Tibial nerve (tissue), 4 donors: ENCODE measurements around the gene PAAF1. TPM values are rescaled to one million over a fixed set of nuclear protein-coding genes. Genes with fewer than 3 reads are reported as not detected.
A peak's percentile ranks its signal among the peaks of the same experiment; 100 is the strongest.

Experiments
- DNase-seq, 2 donors: peaks; one replicate each; pipeline ENCODE4 v3.0.0-alpha.2; 2019; ENCODE audit warnings: low spot score in 2 of 2
- H3K27ac ChIP-seq, 4 donors: fragments of 200-600 bp; sonication (generic) in 3 of 4; one replicate each; pipeline ENCODE4 v1.5.1; 2017 to 2019; ENCODE audit warnings: mild to moderate bottlenecking in 1 of 4
- H3K27me3 ChIP-seq, 2 donors: fragments of 200-600 bp; sonication (generic) in 1 of 2; one replicate each; pipeline versions ENCODE4 v1.5.1 to v1.6.0; 2017 to 2019
- H3K36me3 ChIP-seq, 3 donors: fragments of 200-600 bp; sonication (generic); one replicate each; pipeline ENCODE4 v1.5.1; 2018 to 2019
- H3K4me1 ChIP-seq, 4 donors: fragments of 200-600 bp; sonication (generic) in 3 of 4; one replicate each; pipeline ENCODE4 v1.5.1; 2017 to 2019
- H3K4me3 ChIP-seq, 4 donors: fragments of 200-600 bp; sonication (generic) in 3 of 4; one replicate each; pipeline ENCODE4 v1.5.1; 2017 to 2019; ENCODE audit warnings: mild to moderate bottlenecking in 1 of 4, moderate library complexity in 1 of 4
- H3K9me3 ChIP-seq, 4 donors: fragments of 200-600 bp; sonication (generic) in 3 of 4; one replicate each; pipeline ENCODE4 v1.5.1; 2017 to 2019
- EP300 ChIP-seq, 2 donors: sonication (generic); formaldehyde crosslinking; IDR thresholded peaks; one replicate each; pipeline ENCODE4 v1.6.1; 2017; ENCODE audit warnings: antibody characterized with exemption in 2 of 2, mild to moderate bottlenecking in 1 of 2
- POLR2A ChIP-seq, 2 donors: fragments of 450-650 bp; IDR thresholded peaks; one replicate each; pipeline ENCODE4 v1.6.1; 2017; ENCODE audit warnings: antibody characterized with exemption in 2 of 2, mild to moderate bottlenecking in 2 of 2, moderate library complexity in 2 of 2
- WGBS, 2 donors: methylation state at CpG; one replicate each; pipeline ENCODE4 v1.1.5; 2018; 5-methylcytosine and 5-hydroxymethylcytosine counted together
- total RNA-seq, 4 donors: library from RNA; depleted of rRNA; stranded (reverse); fragments of >200 nt; gene quantifications; one replicate each; pipeline ENCODE4 v1.1.0, GENCODE V29; 2016
- TF ChIP-seq, protein P1 (sequence below), 5 experiments: fragments of 200-600 bp in 3 of 5; fragments of 450-650 bp in 2 of 5; sonication (generic) in 3 of 5; IDR thresholded peaks; one replicate each; pipeline ENCODE4 v1.5.1; 2016 to 2019; ENCODE audit warnings: antibody characterized with exemption in 5 of 5, mild to moderate bottlenecking in 3 of 5, moderate library complexity in 2 of 5

The PAAF1 gene
- total RNA-seq, 4 donors from 2014 or later, result 24.9 to 39.1 (median 32.7) TPM

DNA sequence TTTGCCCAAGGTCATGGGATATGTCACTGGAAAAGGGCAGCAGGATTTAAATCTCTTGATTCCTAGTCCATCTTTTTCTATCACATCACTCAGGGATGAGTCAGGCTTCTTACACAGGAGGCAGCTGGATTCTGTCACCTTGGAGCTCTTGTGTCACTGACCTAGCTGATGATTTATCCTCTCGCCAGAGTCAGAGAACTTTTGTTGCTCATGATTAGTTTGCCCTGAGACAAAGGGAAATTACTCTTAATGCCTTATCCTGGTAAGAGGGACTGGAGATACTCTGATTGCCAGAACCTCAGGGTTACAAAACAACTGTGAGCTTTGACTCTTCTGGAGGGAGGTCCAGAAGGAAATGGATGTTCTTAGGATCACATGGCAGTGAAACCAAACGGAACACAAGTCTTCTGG lies 10.2 kb upstream of the PAAF1 start:
- no peak for DNase-seq
- peak overlapping the region in 1 of 4 donors; percentile 1 for H3K27ac ChIP-seq
- no peak for TF ChIP-seq POLR2A (IDR thresholded peaks at IDR 0.05)
- TF ChIP-seq, protein P1, sequence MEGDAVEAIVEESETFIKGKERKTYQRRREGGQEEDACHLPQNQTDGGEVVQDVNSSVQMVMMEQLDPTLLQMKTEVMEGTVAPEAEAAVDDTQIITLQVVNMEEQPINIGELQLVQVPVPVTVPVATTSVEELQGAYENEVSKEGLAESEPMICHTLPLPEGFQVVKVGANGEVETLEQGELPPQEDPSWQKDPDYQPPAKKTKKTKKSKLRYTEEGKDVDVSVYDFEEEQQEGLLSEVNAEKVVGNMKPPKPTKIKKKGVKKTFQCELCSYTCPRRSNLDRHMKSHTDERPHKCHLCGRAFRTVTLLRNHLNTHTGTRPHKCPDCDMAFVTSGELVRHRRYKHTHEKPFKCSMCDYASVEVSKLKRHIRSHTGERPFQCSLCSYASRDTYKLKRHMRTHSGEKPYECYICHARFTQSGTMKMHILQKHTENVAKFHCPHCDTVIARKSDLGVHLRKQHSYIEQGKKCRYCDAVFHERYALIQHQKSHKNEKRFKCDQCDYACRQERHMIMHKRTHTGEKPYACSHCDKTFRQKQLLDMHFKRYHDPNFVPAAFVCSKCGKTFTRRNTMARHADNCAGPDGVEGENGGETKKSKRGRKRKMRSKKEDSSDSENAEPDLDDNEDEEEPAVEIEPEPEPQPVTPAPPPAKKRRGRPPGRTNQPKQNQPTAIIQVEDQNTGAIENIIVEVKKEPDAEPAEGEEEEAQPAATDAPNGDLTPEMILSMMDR (IDR thresholded peaks at IDR 0.05), result no peak
- no peak for TF ChIP-seq EP300 (IDR thresholded peaks at IDR 0.05)
- WGBS, 2 donors, result 63 to 70% methylated on average over 2 of the region's 2 CpGs
- no peaks in the 10 kb centered on the region for H3K4me1 ChIP-seq
- peaks cover 0 to 53% (median 5%) of the 10 kb centered on the region in 3 donors for H3K36me3 ChIP-seq
- no peaks in the 10 kb centered on the region for H3K27me3 ChIP-seq
- H3K4me3 ChIP-seq, result no peak overlapping the region
- H3K9me3 ChIP-seq, result no peaks in the 10 kb centered on the region

DNA sequence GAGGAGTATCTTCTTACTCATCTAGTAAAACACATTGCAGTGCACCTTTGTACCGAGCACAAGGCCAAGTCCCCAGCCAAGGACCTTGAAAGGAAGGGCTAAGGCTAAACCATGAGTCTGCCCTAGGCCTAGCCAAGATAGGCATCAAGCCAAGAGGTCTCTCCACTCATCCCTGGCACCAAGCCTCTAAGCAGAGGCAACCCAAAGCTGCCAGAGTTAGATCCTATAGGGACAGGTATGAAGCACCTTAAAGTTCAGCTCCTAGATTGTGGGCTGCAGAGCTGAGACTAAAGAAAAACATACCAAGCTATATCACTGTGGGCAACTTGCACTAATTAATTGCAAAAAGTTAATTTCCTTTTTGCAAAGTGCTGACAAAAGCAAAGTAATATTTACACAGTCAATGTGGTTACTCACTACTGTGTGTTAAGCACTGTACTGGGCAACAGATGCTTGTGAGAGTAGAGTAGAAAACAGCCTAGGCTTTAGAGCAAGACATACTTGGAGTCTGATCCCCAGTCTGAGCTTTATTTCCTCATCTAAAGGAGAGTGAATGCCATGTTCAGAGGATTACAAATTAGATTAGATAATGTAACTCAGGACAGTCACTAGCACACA lies 7.4 kb upstream of the PAAF1 start:
- no peak for DNase-seq
- WGBS, 2 donors, result 53 to 67% methylated on average over 1 of the region's 1 CpG
- Histone ChIP-seq H3K27me3 (no peaks in the 10 kb centered on the region), H3K4me3 (no peak overlapping the region), H3K36me3 (peaks cover 0 to 71% (median 5%) of the 10 kb centered on the region in 3 donors), H3K9me3 (no peaks in the 10 kb centered on the region), H3K4me1 (peaks cover 0 to 2% (median 0%) of the 10 kb centered on the region in 4 donors), H3K27ac (no peak overlapping the region)
- TF ChIP-seq, protein P1 (IDR thresholded peaks at IDR 0.05), result no peak
- no peak for TF ChIP-seq POLR2A (IDR thresholded peaks at IDR 0.05)
- no peak for TF ChIP-seq EP300 (IDR thresholded peaks at IDR 0.05)

DNA sequence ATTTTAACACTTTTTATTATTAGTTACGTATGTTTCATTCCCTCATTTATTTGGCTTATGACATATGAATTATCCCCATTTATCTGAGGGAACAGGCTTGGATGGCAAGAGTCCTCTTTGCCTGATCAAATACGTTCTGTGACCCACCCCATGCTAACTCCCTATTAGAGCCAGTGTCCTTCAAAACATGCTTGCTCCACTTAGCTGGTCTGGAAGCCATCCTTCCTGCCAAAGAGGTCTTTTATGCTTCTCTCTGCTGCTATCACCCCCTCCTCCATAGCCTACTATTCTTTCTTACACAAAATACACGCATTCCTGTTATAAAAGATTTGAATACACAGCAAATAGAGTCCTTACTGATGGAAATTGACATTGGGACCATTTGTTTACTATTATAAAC lies 6.5 kb upstream of the PAAF1 start:
- Histone ChIP-seq H3K9me3 (no peaks in the 10 kb centered on the region), H3K27me3 (no peaks in the 10 kb centered on the region), H3K27ac (no peak overlapping the region), H3K4me1 (peaks cover 0 to 10% (median 3%) of the 10 kb centered on the region in 4 donors), H3K36me3 (peaks cover 0 to 70% (median under 1%) of the 10 kb centered on the region in 3 donors), H3K4me3 (no peak overlapping the region)
- 69 to 87% methylated on average over 3 of the region's 3 CpGs for WGBS, 2 donors
- no peak for DNase-seq
- TF ChIP-seq, protein P1 (IDR thresholded peaks at IDR 0.05), result no peak
- no peak for TF ChIP-seq EP300 (IDR thresholded peaks at IDR 0.05)
- TF ChIP-seq POLR2A (IDR thresholded peaks at IDR 0.05), result no peak

- no peak for DNase-seq
- Histone ChIP-seq H3K9me3 (no peaks in the 10 kb centered on the region), H3K27me3 (no peaks in the 10 kb centered on the region), H3K4me1 (peaks cover 4 to 27% (median 14%) of the 10 kb centered on the region in 4 donors), H3K27ac (no peak overlapping the region), H3K36me3 (peaks cover 0 to 69% (median 0%) of the 10 kb centered on the region in 3 donors), H3K4me3 (no peak overlapping the region)
- WGBS, 2 donors, result 92 to 96% methylated on average over 9 of the region's 9 CpGs
- TF ChIP-seq EP300 (IDR thresholded peaks at IDR 0.05) (no peak), POLR2A (IDR thresholded peaks at IDR 0.05) (no peak)
- TF ChIP-seq, protein P1 (IDR thresholded peaks at IDR 0.05), result no peak
Observed at GRCh38 chr11:73872749-73873357, 3.9 kb upstream of the PAAF1 start.

DNA sequence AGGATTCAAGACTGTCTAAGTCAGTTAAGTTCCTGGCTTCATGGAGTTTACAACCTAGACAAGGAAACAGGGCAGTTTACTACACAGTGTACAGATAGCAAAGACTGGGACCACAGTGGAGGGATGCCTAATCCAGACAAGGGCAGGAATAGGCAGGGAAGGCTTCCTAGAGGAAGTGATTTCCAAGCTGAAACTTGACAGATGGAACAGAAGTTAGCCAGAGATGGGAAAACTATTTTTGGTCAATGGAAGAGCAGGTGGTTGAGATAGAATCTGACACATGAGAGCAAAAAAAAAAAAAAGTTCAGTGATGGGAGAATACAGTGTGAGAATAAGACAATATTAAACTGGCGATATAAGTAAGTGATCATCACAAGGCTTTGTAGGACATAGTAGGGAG lies 1.4 kb upstream of the PAAF1 start:
- no peaks in the 10 kb centered on the region for H3K9me3 ChIP-seq
- TF ChIP-seq, protein P1 (IDR thresholded peaks at IDR 0.05), result no peak
- TF ChIP-seq EP300 (IDR thresholded peaks at IDR 0.05) (no peak), POLR2A (IDR thresholded peaks at IDR 0.05) (no peak)
- no peaks in the 10 kb centered on the region for H3K27me3 ChIP-seq
- WGBS, 2 donors, result 87 to 90% methylated on average over 1 of the region's 1 CpG
- peaks cover 4 to 33% (median 14%) of the 10 kb centered on the region in 4 donors for H3K4me1 ChIP-seq
- DNase-seq, result no peak
- H3K27ac ChIP-seq, result peak overlapping the region in 2 of 4 donors; percentile 83 to 88
- H3K4me3 ChIP-seq, result peak overlapping the region in 1 of 4 donors; percentile 74
- H3K36me3 ChIP-seq, result peaks cover 0 to 51% (median 0%) of the 10 kb centered on the region in 3 donors
